ENCODE measurements around the gene PITPNC1. TPM values are rescaled to one million over a fixed set of nuclear protein-coding genes. Genes with fewer than 3 reads are reported as not detected.
"Not testable (repeated sequence)": the region's sequence is repeated elsewhere in the genome, so short reads cannot be mapped to it uniquely, and the experiment has no call there.

Gene PITPNC1
- total RNA-seq, 1 donor from 2014 or later: 19.3 TPM

- no peak for DNase-seq
- H3K4me1 Mint-ChIP-seq: no peaks in the 10 kb centered on the region
- intact Hi-C loops (cut with micrococcal nuclease): no loop called here
- CTCF ChIA-PET: no interaction called here
- no peak overlapping the region for H3K27ac Mint-ChIP-seq
- no peak overlapping the region for H3K4me3 Mint-ChIP-seq
- no peaks in the 10 kb centered on the region for H3K36me3 Mint-ChIP-seq (ENCODE audit: low read depth)
- ATAC-seq (ENCODE audit: low read depth): no peak
- no peaks in the 10 kb centered on the region for H3K9me3 Mint-ChIP-seq
- peaks cover 2% of the 10 kb centered on the region for H3K27me3 Mint-ChIP-seq
- TF ChIP-seq CTCF (IDR thresholded peaks at IDR 0.05): no peak
- POLR2A ChIA-PET: no interaction called here
Measured at GRCh38 chr17:67700037-67700724, 323.1 kb downstream of the PITPNC1 start.

- Mint-ChIP-seq H3K36me3 (ENCODE audit: low read depth) (no peaks in the 10 kb centered on the region), H3K4me3 (no peak overlapping the region), H3K27me3 (peaks cover 2% of the 10 kb centered on the region), H3K4me1 (no peaks in the 10 kb centered on the region), H3K9me3 (no peaks in the 10 kb centered on the region), H3K27ac (no peak overlapping the region)
- DNase-seq (no peak), ATAC-seq (ENCODE audit: low read depth) (no peak)
- no peak for TF ChIP-seq CTCF (IDR thresholded peaks at IDR 0.05)
- POLR2A ChIA-PET: no interaction called here
- CTCF ChIA-PET: no interaction called here
- intact Hi-C loops (cut with micrococcal nuclease): no loop called here
Measured at GRCh38 chr17:67700725-67701119, 323.6 kb downstream of the PITPNC1 start.

GRCh38 chr17:67702861-67703260 lies 325.8 kb downstream of the PITPNC1 start:
- H3K27ac Mint-ChIP-seq; H3K4me3 Mint-ChIP-seq; DNase-seq; H3K27me3 Mint-ChIP-seq; H3K36me3 Mint-ChIP-seq (ENCODE audit: low read depth); ATAC-seq (ENCODE audit: low read depth); H3K4me1 Mint-ChIP-seq; H3K9me3 Mint-ChIP-seq; intact Hi-C loops (cut with micrococcal nuclease): not testable (repeated sequence)
- ChIA-PET POLR2A (interaction anchor here (0.7 kb wide), 1 partner anchor 316 kb away, joined by 3 read pairs; no protein-coding TSS in a partner anchor), CTCF (interaction anchor here (1.0 kb wide), 1 partner anchor 331 kb away, joined by 3 read pairs; no protein-coding TSS in a partner anchor)

- H3K9me3 Mint-ChIP-seq: no peaks in the 10 kb centered on the region
- no peaks in the 10 kb centered on the region for H3K4me1 Mint-ChIP-seq
- ChIA-PET POLR2A (interaction anchor here (1.3 kb wide), 1 partner anchor 10 kb away, joined by 3 read pairs; no protein-coding TSS in a partner anchor), CTCF (no interaction called here)
- TF ChIP-seq CTCF (IDR thresholded peaks at IDR 0.05): no peak
- H3K27ac Mint-ChIP-seq: no peak overlapping the region
- no peak for ATAC-seq (ENCODE audit: low read depth)
- peaks cover 2% of the 10 kb centered on the region for H3K27me3 Mint-ChIP-seq
- no peak for DNase-seq
- no peaks in the 10 kb centered on the region for H3K36me3 Mint-ChIP-seq (ENCODE audit: low read depth)
- H3K4me3 Mint-ChIP-seq: no peak overlapping the region
- intact Hi-C loops (cut with micrococcal nuclease): no loop called here
Measured at GRCh38 chr17:67707442-67707841, 330.4 kb downstream of the PITPNC1 start.

- POLR2A ChIA-PET: no interaction called here
- Mint-ChIP-seq H3K9me3 (no peaks in the 10 kb centered on the region), H3K36me3 (ENCODE audit: low read depth) (no peaks in the 10 kb centered on the region), H3K27ac (no peak overlapping the region), H3K4me3 (no peak overlapping the region), H3K4me1 (no peaks in the 10 kb centered on the region), H3K27me3 (peaks cover 2% of the 10 kb centered on the region)
- intact Hi-C loops (cut with micrococcal nuclease): no loop called here
- TF ChIP-seq CTCF (IDR thresholded peaks at IDR 0.05): no peak
- ATAC-seq (ENCODE audit: low read depth): no peak
- no peak for DNase-seq
- CTCF ChIA-PET: no interaction called here
Measured at GRCh38 chr17:67708378-67708777, 331.3 kb downstream of the PITPNC1 start.
